Glutamatergic neuron (in vitro differentiated cells): ENCODE measurements around the gene SLC39A12. TPM values are rescaled to one million over a fixed set of nuclear protein-coding genes. Genes with fewer than 3 reads are reported as not detected.

Source experiments
- DNase-seq: peaks from one replicate; pipeline ENCODE4 v3.0.0; 2022
- H3K27ac Mint-ChIP-seq: one replicate; pipeline ENCODE4 v1.8.0; 2020; ENCODE audit warnings: mild to moderate bottlenecking, mixed read lengths, inconsistent platforms; ENCODE audit not compliant: unreplicated experiment
- H3K27me3 Mint-ChIP-seq: one replicate; pipeline ENCODE4 v1.8.0; 2020; ENCODE audit warnings: mild to moderate bottlenecking, moderate library complexity, mixed read lengths, inconsistent platforms; ENCODE audit not compliant: unreplicated experiment
- H3K36me3 Mint-ChIP-seq: one replicate; pipeline ENCODE4 v1.8.0; 2020; ENCODE audit warnings: mild to moderate bottlenecking, mixed read lengths, inconsistent platforms; ENCODE audit not compliant: unreplicated experiment
- H3K4me1 Mint-ChIP-seq: one replicate; pipeline ENCODE4 v1.8.0; 2020; ENCODE audit warnings: mild to moderate bottlenecking, low read depth, mixed read lengths, inconsistent platforms; ENCODE audit not compliant: unreplicated experiment
- H3K4me3 Mint-ChIP-seq: one replicate; pipeline ENCODE4 v1.8.0; 2020; ENCODE audit warnings: mild to moderate bottlenecking, mixed read lengths, inconsistent platforms; ENCODE audit not compliant: unreplicated experiment
- H3K9me3 Mint-ChIP-seq: one replicate; pipeline ENCODE4 v1.8.0; 2020; ENCODE audit warnings: mild to moderate bottlenecking, moderate library complexity, mixed read lengths, inconsistent platforms; ENCODE audit not compliant: unreplicated experiment
- total RNA-seq: library from RNA; stranded (reverse); fragmentation: NEBNext Ultra II Directional; extraction: Animal tissue kit (Norgen Biotek cat#: 25700); gene quantifications from one replicate; pipeline ENCODE4 v1.2.1, GENCODE V29; 2021; ENCODE audit not compliant: unreplicated experiment
- TF ChIP-seq, protein P1 (sequence below): fragments of 200-600 bp; sonication (generic); IDR thresholded peaks from one replicate; pipeline ENCODE4 v1.5.0; 2021; ENCODE audit not compliant: partially characterized antibody, unreplicated experiment

SLC39A12 gene
- total RNA-seq, 1 donor from 2014 or later: not detected

DNA sequence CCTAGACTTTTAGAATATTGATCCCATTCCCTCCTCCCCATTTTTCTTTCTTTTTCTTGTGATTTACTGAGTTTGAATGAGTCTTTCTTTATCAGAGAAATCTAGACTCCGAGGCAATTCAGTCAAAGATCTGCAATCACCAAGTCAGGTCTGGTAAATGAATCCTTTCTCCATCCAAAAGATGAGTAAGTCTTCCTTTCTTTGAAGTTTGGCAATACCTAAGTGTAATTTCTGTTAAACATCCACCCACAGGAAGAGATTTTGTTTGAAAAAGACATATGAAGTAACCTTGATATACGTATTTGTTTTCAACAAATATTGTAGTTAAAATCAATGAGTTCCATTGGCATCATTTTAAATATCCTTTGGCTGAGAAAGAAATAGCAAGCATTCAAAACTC lies 58.3 kb downstream of the SLC39A12 start:
- H3K27me3 Mint-ChIP-seq: peaks cover 1% of the 10 kb centered on the region
- H3K27ac Mint-ChIP-seq: no peak overlapping the region
- H3K4me3 Mint-ChIP-seq: no peak overlapping the region
- H3K36me3 Mint-ChIP-seq: no peaks in the 10 kb centered on the region
- DNase-seq: no peak
- TF ChIP-seq, protein P1, sequence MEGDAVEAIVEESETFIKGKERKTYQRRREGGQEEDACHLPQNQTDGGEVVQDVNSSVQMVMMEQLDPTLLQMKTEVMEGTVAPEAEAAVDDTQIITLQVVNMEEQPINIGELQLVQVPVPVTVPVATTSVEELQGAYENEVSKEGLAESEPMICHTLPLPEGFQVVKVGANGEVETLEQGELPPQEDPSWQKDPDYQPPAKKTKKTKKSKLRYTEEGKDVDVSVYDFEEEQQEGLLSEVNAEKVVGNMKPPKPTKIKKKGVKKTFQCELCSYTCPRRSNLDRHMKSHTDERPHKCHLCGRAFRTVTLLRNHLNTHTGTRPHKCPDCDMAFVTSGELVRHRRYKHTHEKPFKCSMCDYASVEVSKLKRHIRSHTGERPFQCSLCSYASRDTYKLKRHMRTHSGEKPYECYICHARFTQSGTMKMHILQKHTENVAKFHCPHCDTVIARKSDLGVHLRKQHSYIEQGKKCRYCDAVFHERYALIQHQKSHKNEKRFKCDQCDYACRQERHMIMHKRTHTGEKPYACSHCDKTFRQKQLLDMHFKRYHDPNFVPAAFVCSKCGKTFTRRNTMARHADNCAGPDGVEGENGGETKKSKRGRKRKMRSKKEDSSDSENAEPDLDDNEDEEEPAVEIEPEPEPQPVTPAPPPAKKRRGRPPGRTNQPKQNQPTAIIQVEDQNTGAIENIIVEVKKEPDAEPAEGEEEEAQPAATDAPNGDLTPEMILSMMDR: no peak
- H3K4me1 Mint-ChIP-seq: no peaks in the 10 kb centered on the region
- H3K9me3 Mint-ChIP-seq: no peaks in the 10 kb centered on the region

DNA sequence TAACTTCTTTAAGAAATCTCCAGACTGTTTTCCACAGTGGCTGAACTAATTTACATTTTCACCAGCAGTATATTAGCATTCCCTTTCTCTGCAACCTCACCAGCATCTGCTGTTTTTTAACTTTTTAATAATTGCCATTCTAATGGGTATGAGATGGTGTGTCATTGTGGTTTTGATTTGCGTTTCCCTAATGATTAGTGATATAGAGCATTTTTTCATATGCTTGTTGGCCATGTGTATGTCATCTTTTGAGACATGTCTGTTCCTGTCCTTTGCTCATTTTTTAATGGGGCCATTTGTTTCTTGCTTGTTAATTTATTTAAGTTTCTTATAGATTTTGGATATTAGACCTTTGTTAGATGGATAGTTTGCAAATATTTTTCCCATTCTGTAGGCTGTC lies 68.8 kb downstream of the SLC39A12 start:
- TF ChIP-seq, protein P1: no peak
- H3K4me1 Mint-ChIP-seq: no peaks in the 10 kb centered on the region
- no peak overlapping the region for H3K4me3 Mint-ChIP-seq
- H3K27me3 Mint-ChIP-seq: no peaks in the 10 kb centered on the region
- H3K9me3 Mint-ChIP-seq: peaks cover 2% of the 10 kb centered on the region
- DNase-seq: no peak
- H3K36me3 Mint-ChIP-seq: no peaks in the 10 kb centered on the region
- H3K27ac Mint-ChIP-seq: no peak overlapping the region

DNA sequence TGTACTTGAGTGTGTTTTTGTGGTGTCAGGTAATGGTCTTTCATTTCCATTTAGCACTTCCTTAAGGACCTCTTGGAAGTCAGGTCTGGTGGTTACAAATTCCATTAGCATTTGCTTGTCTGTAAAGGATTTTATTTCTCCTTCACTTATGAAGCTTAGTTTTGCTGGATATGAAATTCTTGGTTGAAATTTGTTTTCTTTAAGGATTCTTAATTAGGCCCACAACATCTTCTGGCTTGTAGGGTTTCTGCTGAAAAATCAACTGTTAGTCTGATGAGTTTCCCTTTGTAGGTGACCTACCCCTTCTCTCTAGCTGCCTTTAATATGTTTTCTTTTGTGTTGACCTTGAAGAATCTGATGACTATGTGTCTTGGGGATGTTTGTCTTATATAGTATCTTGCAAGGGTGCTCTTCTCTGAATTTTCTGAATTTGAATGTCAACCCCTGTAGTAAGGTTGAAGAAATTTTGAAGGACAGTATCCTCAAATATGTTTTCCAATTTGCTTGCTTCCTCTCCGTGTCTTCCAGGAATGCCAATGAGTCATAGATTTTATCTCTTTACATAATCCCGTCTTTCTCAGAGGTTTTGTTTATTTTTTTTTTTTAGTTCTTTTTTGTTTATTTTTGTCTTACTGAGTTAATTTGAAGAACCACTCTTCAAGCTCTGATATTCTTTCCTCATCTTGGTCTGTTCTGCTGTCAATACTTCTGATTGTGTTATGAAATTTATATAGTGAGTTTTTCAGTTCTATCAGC lies 70.2 kb downstream of the SLC39A12 start:
- Mint-ChIP-seq H3K9me3 (peaks cover 2% of the 10 kb centered on the region), H3K4me1 (no peaks in the 10 kb centered on the region), H3K27ac (no peak overlapping the region), H3K4me3 (no peak overlapping the region), H3K27me3 (no peaks in the 10 kb centered on the region), H3K36me3 (peaks cover 10% of the 10 kb centered on the region)
- TF ChIP-seq, protein P1: no peak
- DNase-seq: no peak

DNA sequence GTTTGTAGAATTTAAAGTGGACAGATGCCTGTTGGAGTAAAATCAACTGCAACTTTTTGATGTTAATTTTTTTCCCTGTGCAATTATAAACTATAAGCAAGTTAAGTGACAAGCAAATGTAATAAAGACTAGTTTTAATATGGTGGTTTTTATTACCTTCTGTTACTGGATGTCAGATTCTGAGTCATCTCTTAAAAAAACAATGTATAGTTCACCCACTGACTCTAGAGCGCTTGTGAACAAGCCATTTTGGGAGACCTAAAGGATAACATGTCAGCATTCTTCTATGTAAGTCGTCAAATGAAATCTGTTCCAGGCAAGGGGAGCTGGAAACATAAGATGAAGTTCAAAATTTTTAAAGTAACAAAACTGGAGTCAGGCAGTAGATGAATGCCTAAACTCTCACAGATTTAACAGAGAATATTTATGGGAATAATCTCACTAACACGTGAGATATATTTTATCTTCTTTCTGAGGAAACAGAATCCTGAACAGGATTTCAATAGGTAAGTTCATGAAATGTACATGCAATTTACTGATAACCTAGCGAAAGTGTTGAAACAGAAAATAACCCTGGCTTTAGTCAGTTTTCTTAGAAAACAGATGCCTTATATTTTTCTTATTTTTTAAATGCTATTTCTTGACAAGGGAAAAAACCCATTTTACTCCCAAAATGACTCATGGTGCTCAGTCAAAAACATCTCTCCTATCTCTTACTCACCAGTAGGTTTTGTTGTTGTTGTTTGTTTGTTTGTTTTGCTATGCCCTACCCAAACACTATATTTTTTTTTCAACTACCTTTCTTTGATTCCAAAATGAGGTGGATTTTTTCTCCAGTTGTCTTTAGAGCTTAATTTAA lies 91.7 kb downstream of the SLC39A12 start:
- TF ChIP-seq, protein P1: no peak
- no peaks in the 10 kb centered on the region for H3K27me3 Mint-ChIP-seq

More for the DNA sequence above, 91.7 kb downstream of the SLC39A12 start:
- no peaks in the 10 kb centered on the region for H3K36me3 Mint-ChIP-seq
- H3K9me3 Mint-ChIP-seq: no peaks in the 10 kb centered on the region
- no peak overlapping the region for H3K27ac Mint-ChIP-seq
- DNase-seq: no peak
- no peak overlapping the region for H3K4me3 Mint-ChIP-seq
- no peaks in the 10 kb centered on the region for H3K4me1 Mint-ChIP-seq
